PC-3 (cell line): ENCODE data around the gene EDN2. TPM values are rescaled to one million over a fixed set of nuclear protein-coding genes. Genes with fewer than 3 reads are reported as not detected.
A peak's percentile ranks its signal among the peaks of the same experiment; 100 is the strongest.

ENCODE experiments used
- ATAC-seq: fragments of 200-7000 bp; cut with Tn5 transposase; 2 replicates; pipeline ENCODE4 v1.9.1; 2020; ENCODE audit warnings: mild to moderate bottlenecking, moderate library complexity
- BruUV-seq: library from RNA; stranded (reverse); fragments of 400-500 nt; replicated peaks from 2 replicates; lab custom pipeline; 2021; lab: Mats Ljungman, UMichigan
- CTCF ChIA-PET: fragments of 300-600 bp; sonication (Branson Sonifier 250); formaldehyde crosslinking; loops from one replicate; lab custom pipeline; 2022; ENCODE audit warnings: antibody characterized with exemption; lab: Charles Lee
- POLR2A ChIA-PET: fragments of 300-600 bp; sonication (Branson Sonifier 250); formaldehyde crosslinking; loops from one replicate; lab custom pipeline; 2022; ENCODE audit warnings: antibody characterized with exemption; ENCODE audit not compliant: unreplicated experiment; lab: Charles Lee
- DNase-seq: peaks from one replicate; pipeline ENCODE4 v3.0.0-alpha.2; 2015
- H2AFZ ChIP-seq: fragments of 300-600 bp; sonication (generic); 2 replicates; pipeline ENCODE4 v1.6.0; 2016; ENCODE audit warnings: antibody characterized with exemption, low read length
- H3F3A ChIP-seq: fragments of 300-600 bp; sonication (generic); one replicate; pipeline ENCODE4 v1.6.0; 2017; ENCODE audit warnings: antibody characterized with exemption, low read length, control low read depth, mild to moderate bottlenecking; ENCODE audit not compliant: unreplicated experiment
- H3K27ac ChIP-seq: fragments of 300-600 bp; sonication (generic); 2 replicates; pipeline ENCODE4 v1.5.1; 2016; ENCODE audit warnings: mild to moderate bottlenecking, low read length
- H3K27me3 ChIP-seq: fragments of 300-600 bp; sonication (generic); 2 replicates; pipeline ENCODE4 v1.6.1; 2016; ENCODE audit warnings: low read length, mixed read lengths
- H3K36me3 ChIP-seq: fragments of 300-600 bp; sonication (generic); 2 replicates; pipeline ENCODE4 v1.6.1; 2016; ENCODE audit warnings: low read depth, mixed run types, low read length, mixed read lengths
- H3K4me1 ChIP-seq: fragments of 300-600 bp; sonication (generic); 2 replicates; pipeline ENCODE4 v1.5.1; 2016; ENCODE audit warnings: low read length; ENCODE audit not compliant: insufficient read depth
- H3K4me2 ChIP-seq: fragments of 300-600 bp; sonication (generic); 2 replicates; pipeline ENCODE4 v1.6.0; 2016; ENCODE audit warnings: low read length
- H3K4me3 ChIP-seq: fragments of 300-600 bp; sonication (generic); 2 replicates; pipeline ENCODE4 v1.5.1; 2016; ENCODE audit warnings: mild to moderate bottlenecking, low read length, mixed read lengths
- H3K79me2 ChIP-seq: fragments of 300-600 bp; sonication (generic); 2 replicates; pipeline ENCODE4 v1.6.1; 2017; ENCODE audit warnings: low read length, mixed read lengths
- H3K9ac ChIP-seq: fragments of 300-600 bp; sonication (generic); 2 replicates; pipeline ENCODE4 v1.6.0; 2016; ENCODE audit warnings: mild to moderate bottlenecking, low read length
- H3K9me2 ChIP-seq: fragments of 300-600 bp; sonication (generic); replicated peaks from 2 replicates; pipeline ENCODE4 v1.6.1; 2016; ENCODE audit warnings: mixed run types, low read length, mixed read lengths
- H3K9me3 ChIP-seq: fragments of 300-600 bp; sonication (generic); 2 replicates; pipeline ENCODE4 v1.6.1; 2016; ENCODE audit warnings: low read length, mixed read lengths
- H4K20me1 ChIP-seq: fragments of 300-600 bp; sonication (generic); 2 replicates; pipeline ENCODE4 v1.6.1; 2016; ENCODE audit warnings: low read length, mixed read lengths
- CTCF ChIP-seq: fragments of 300-600 bp; sonication (generic); conservative IDR thresholded peaks from 2 replicates; pipeline ENCODE4 v1.5.1; 2017; ENCODE audit warnings: antibody characterized with exemption, low read depth, mild to moderate bottlenecking, low read length
- EZH2 ChIP-seq: fragments of 300-600 bp; sonication (generic); IDR thresholded peaks from one replicate; pipeline ENCODE4 v1.6.1; 2017; ENCODE audit warnings: antibody characterized with exemption, mild to moderate bottlenecking, low read length; ENCODE audit not compliant: unreplicated experiment
- EZH2phosphoT487 ChIP-seq: fragments of 300-600 bp; sonication (generic); IDR thresholded peaks from 2 replicates; pipeline ENCODE4 v1.6.1; 2018; ENCODE audit warnings: mild to moderate bottlenecking, antibody characterized with exemption, low read length, borderline replicate concordance
- intact Hi-C: fragments of 100-400 bp; cut with micrococcal nuclease; formaldehyde crosslinking; loops from 2 replicates; pipeline ENCODE4 v1.9.0; 2023
- total RNA-seq: library from RNA; depleted of rRNA; stranded (reverse); fragments of >200 nt; gene quantifications from 2 replicates; pipeline ENCODE4 v1.2.3, GENCODE V29; 2014

The EDN2 gene
- total RNA-seq, 1 experiment from 2014 or later = 0.36 TPM

- H3K4me3 ChIP-seq = peak overlapping the region; percentile 67; the same call in 1 of the 2 replicates
- peak overlapping the region; percentile 96 for H3K27ac ChIP-seq
- H3K9me3 ChIP-seq = no peaks in the 10 kb centered on the region
- no peak for TF ChIP-seq CTCF
- no peak for TF ChIP-seq EZH2phosphoT487
- TF ChIP-seq EZH2 = no peak
- H3K79me2 ChIP-seq = no peaks in the 10 kb centered on the region
- H2AFZ ChIP-seq = peak overlapping the region; percentile 93; the same call in 1 of the 2 replicates
- POLR2A ChIA-PET = interaction anchor here (0.5 to 0.7 kb wide), 2 partner anchors 96 to 1252 kb away, joined by 3 read pairs; partner anchors contain the start of genes C1orf50 and P3H1
- peak; percentile 66 for ATAC-seq
- H3K9ac ChIP-seq = peak overlapping the region; percentile 72
- H3K4me2 ChIP-seq = peak overlapping the region; percentile 86
- H4K20me1 ChIP-seq = no peaks in the 10 kb centered on the region
- intact Hi-C loops = loop anchor here (2.0 kb wide), 1 partner anchor 14 kb away; no protein-coding TSS in a partner anchor
- H3K4me1 ChIP-seq = peaks cover 33% of the 10 kb centered on the region
- H3F3A ChIP-seq = peaks cover 9% of the 10 kb centered on the region
- no peaks in the 10 kb centered on the region for H3K9me2 ChIP-seq
- H3K36me3 ChIP-seq = no peaks in the 10 kb centered on the region
- peak; percentile 96 for DNase-seq
- no TSS peak for BruUV-seq
- CTCF ChIA-PET = interaction anchor here (0.6 to 1.5 kb wide), 4 partner anchors 31 to 192 kb away, joined by 3 to 7 read pairs (median 3); partner anchors contain the start of gene EDN2
- no peaks in the 10 kb centered on the region for H3K27me3 ChIP-seq
Observed at GRCh38 chr1:41515131-41515678, 30.7 kb upstream of the EDN2 start.

DNA sequence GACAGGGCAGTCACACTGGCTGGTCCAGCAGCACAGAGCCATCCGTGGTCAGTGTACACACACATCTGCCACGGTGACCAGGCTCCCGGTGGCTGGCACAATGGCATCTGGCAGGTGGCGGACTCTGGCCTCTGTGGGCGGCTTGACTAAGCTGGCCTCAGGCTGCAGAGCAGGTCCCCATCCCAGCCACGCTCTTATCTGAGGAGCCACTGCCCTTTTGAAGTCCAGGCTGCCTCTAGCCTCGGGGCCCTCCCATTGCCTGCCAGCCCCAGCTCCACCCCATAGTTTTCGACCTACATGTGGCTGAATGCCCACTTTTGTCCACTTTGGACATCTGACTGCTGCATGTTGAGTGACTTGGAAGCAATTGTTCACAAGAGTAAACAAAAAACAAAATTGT, 29.9 kb upstream of the EDN2 start:
- peaks cover 9% of the 10 kb centered on the region for H3F3A ChIP-seq
- peak overlapping the region; percentile 49 for H3K9ac ChIP-seq
- ATAC-seq (peak; percentile 34), DNase-seq (peak; percentile 68)
- TF ChIP-seq EZH2phosphoT487 (no peak), CTCF (no peak), EZH2 (no peak)
- H3K79me2 ChIP-seq = no peaks in the 10 kb centered on the region
- intact Hi-C loops = loop anchor here (2.0 kb wide), 1 partner anchor 14 kb away; no protein-coding TSS in a partner anchor
- H3K4me2 ChIP-seq = peak overlapping the region; percentile 86
- ChIA-PET CTCF (interaction anchor here (1.3 kb wide), 1 partner anchor 82 kb away, joined by 3 read pairs; no protein-coding TSS in a partner anchor), POLR2A (interaction anchor here (0.5 kb wide), 1 partner anchor 95 kb away, joined by 3 read pairs; no protein-coding TSS in a partner anchor)
- H3K27me3 ChIP-seq = no peaks in the 10 kb centered on the region
- no peaks in the 10 kb centered on the region for H3K9me3 ChIP-seq
- no peak overlapping the region for H2AFZ ChIP-seq
- BruUV-seq = no TSS peak
- H4K20me1 ChIP-seq = no peaks in the 10 kb centered on the region
- peak overlapping the region; percentile 96 for H3K27ac ChIP-seq
- H3K36me3 ChIP-seq = no peaks in the 10 kb centered on the region
- no peak overlapping the region for H3K4me3 ChIP-seq
- H3K9me2 ChIP-seq = no peaks in the 10 kb centered on the region
- H3K4me1 ChIP-seq = peaks cover 33% of the 10 kb centered on the region

GRCh38 chr1:41513383-41513735, 28.9 kb upstream of the EDN2 start:
- Histone ChIP-seq H3K36me3 (no peaks in the 10 kb centered on the region), H3K9me3 (no peaks in the 10 kb centered on the region), H4K20me1 (no peaks in the 10 kb centered on the region), H2AFZ (no peak overlapping the region), H3K27me3 (no peaks in the 10 kb centered on the region), H3K27ac (no peak overlapping the region), H3K4me1 (peaks cover 33% of the 10 kb centered on the region), H3K9ac (no peak overlapping the region), H3K4me2 (no peak overlapping the region), H3K4me3 (no peak overlapping the region), H3F3A (peaks cover 9% of the 10 kb centered on the region), H3K79me2 (no peaks in the 10 kb centered on the region), H3K9me2 (no peaks in the 10 kb centered on the region)
- intact Hi-C loops = no loop called here
- ChIA-PET CTCF (no interaction called here), POLR2A (no interaction called here)
- BruUV-seq = no TSS peak
- ATAC-seq (no peak), DNase-seq (no peak)
- TF ChIP-seq EZH2 (no peak), CTCF (peak; percentile 56), EZH2phosphoT487 (no peak)
